Body of pancreas (tissue), 4 donors: ENCODE results near the gene FOXP1.

Experiments used
- CTCF ChIP-seq, 7 experiments: fragments of 450-650 bp in 4 of 7; fragments of 200-600 bp in 3 of 7; sonication (generic) in 3 of 7; IDR thresholded peaks; one replicate each; pipeline ENCODE4 v1.5.1; 2016 to 2019; ENCODE audit warnings: antibody characterized with exemption in 7 of 7
- POLR2A ChIP-seq, 3 donors: fragments of 450-650 bp; IDR thresholded peaks; one replicate each; pipeline ENCODE4 v1.6.1; 2016; ENCODE audit warnings: antibody characterized with exemption in 3 of 3, mild to moderate bottlenecking in 2 of 3

GRCh38 chr3:71099997-71100719, 483.4 kb downstream of the FOXP1 start:
- TF ChIP-seq CTCF (IDR thresholded peaks at IDR 0.05) (no peak), POLR2A (IDR thresholded peaks at IDR 0.05) (no peak)
